ENCODE data around the gene COL6A1.

Gene COL6A1

DNA sequence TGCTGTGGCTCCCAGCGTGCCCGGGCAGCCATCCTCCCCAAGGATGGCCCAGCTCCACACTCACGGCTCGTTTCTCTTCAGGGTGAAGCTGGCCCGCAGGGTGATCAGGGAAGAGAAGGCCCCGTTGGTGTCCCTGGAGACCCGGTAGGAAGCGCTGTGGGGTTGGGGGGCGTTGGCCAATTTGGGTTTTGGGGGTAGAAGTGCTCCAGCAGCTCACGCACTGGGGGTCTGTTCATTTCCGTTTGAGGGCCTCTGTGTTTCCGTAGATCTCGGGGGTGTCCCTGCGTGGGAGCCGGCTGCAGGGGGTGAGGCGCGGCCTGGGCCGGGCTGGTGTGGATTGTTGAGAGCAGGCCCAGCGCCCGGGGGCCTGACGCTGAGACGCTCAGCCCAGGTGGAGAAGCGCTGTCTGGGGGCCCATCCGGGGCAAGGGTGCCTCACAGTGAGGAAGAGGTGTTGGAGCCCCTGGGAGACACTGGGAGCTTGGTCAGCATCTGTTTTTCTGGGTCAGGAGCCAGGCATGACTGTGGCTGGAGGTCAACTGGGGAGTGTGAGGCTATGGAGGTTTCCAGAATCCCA lies 12.6 kb downstream of the COL6A1 start:
- DNase-seq (ENCODE audit: low spot score) = no peak

DNA sequence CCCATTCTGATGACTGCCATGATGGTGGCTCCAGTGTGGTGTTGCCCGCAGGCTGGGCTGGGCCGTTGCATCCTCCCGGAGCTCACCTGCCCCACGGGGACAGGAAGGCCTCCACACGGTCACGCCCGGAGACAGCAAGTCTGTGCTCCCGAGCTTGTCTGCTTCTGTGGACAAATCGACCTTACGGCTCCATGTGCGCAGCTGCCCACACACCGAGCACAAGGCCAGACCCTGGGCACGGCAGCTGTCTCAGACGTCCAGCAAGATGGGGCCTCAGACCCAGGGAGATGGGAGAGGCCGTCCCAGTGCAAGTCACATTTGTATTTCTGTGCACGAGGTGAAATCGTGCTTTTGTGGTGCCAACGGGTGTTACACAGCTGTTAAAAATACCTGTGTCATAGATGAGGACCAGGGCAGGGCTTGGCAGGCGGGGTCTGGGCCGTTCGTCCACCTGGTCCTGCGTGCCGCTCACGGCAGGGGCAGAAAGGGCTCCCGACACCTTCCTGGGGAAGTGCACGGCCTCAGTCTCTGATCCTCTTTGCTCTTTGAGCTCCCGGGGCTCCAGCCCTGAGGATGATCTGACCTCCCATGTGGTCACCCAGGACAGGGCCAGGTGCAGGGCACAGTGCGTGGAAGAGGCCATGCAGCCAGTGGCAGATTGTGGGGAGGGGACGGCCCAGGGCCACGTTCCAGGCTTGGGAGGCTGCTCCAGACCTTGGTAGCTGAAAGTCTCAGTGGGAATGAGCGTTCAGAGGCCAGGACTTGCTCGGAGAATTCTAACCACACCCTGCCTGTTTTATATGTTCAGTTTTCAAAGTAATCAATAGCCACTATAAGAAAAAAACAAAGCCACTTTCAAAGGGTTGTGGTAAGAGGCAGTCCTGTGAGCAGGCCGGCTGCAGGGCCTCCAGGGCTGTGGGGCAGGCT lies 13.5 kb downstream of the COL6A1 start:
- no peak for DNase-seq (ENCODE audit: low spot score)

DNA sequence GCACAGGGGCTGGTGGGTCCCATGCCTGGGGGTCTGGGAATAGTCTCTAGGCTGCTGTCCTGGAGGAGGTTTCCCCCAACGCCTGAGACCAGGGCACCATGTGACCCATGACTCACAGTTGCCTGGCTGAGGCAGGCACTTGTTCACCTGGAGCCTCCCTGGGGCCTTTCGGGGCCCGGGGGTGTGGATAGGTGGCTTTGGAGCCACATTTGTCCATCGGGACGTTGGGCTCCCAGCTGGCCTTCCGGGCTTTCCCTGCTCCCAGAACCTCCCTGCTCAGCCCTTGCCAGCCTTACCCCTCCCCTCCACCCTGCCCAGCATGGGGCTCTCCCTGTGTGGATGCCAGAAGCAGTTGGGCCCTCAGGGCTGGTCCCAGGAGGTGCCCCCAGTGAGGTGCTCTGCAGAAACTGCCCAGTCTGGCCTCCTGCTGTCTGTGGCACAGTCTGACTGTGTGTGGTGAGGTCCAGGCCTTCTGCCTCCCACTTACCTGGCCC lies 14.2 kb downstream of the COL6A1 start:
- DNase-seq (ENCODE audit: low spot score) = no peak

DNA sequence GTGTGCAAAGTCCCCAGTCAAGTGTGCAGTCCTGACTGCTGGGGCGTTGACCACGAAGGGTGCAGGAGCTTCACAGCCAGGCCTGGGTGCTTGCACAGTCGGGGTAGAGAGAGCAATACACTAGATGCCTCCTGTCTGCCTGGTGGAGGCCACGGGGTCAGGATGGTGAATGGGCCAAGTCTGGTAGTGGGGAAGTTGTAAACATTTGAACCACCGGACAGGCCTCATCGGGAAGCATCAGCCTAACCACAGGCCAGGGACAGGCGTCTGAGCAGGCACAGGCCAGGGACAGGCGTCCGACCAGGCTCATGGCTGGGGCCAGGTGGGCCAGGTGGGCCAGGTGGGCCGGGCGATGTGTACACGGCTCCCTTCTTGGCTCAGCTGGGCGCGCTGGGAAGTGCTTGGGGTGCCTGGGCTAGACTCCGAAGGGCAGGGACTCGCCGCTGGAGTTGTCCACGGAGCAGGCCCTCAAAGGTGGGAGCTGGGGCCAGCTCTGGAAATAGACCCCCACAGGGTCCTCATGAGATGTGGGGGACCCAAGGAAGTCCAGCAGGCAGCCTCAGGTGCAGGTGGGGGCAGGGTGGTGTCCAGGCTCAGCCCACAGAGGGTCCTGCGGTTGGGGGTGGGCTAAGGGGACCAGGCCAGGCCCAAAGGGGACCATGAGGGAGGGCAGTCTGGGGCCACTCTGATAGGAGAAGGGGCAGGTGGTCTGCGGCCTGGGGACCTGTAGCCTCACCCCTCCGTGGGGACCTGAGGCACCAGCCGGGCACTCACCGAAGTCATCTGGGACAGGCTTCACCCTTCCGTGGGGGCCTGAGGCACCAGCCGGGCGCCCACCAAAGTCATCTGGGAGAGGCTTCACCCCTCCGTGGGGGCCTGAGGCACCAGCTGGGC lies 15.0 kb downstream of the COL6A1 start:
- no peak for DNase-seq (ENCODE audit: low spot score)

DNA sequence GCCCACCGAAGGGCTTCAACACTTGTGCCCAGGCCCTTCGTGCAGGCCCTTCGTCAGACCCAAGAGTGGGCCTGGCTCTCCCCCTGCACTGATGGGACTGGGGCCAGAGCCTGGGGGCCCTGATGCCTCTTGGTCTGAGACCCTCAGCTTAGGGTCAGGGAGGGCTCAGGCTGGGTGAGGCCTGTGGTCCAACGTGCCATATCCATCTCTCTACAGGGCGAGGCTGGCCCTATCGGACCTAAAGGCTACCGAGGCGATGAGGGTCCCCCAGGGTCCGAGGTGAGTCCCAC lies 15.6 kb downstream of the COL6A1 start:
- no peak for DNase-seq (ENCODE audit: low spot score)

DNA sequence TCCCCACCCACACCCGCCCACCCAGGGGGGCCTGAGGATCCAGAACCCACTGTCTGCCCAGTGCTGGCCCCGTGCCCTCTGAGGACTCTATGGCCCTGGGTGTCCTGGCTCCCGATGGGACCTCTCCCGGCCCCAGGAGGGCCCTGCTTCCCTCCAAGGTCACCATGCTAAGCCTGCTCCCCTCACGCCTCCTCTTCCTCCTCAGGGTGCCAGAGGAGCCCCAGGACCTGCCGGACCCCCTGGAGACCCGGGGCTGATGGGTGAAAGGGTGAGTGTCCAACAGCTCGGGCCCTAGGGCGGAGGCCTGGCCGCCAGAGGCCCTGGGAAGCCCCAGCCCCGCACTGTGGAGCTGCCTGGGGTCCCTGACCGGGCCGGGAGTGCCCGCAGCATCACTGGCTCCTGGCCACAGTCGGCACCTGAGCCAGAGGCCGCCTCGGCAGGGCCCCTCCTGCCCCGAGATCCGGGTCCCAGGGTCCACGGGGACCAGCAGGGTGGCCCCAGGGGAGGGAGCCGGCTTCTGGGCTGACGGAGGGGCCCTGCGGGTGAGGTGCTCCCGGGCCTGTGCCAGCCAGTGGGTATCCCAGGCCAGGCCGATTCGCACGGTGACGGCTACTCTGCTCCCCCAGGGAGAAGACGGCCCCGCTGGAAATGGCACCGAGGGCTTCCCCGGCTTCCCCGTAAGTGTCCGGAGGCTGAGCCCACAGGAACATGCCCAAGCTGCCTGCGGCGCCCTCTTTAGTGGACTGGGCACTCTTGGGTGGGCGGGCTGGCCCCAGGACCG lies 16.1 kb downstream of the COL6A1 start:
- no peak for DNase-seq (ENCODE audit: low spot score)

DNA sequence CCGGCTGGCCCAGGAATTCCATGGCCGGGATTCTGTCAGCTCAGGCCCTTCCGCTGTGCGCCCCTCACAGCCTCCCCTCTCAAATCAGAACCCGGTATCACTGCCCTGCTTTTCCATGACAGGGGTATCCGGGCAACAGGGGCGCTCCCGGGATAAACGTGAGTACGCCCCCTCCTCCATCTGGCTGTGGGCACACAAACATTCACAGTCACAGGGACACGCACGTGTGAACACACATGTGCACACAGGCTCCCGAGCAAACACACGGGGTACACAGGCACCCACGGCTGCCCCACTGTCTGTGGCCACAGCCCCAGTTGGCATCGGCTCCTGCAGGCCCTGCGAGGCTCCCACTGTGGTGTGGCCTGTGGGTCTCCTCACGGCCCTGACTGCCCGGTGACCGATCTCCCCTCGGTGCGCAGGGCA lies 16.7 kb downstream of the COL6A1 start:
- DNase-seq (ENCODE audit: low spot score) = no peak

DNA sequence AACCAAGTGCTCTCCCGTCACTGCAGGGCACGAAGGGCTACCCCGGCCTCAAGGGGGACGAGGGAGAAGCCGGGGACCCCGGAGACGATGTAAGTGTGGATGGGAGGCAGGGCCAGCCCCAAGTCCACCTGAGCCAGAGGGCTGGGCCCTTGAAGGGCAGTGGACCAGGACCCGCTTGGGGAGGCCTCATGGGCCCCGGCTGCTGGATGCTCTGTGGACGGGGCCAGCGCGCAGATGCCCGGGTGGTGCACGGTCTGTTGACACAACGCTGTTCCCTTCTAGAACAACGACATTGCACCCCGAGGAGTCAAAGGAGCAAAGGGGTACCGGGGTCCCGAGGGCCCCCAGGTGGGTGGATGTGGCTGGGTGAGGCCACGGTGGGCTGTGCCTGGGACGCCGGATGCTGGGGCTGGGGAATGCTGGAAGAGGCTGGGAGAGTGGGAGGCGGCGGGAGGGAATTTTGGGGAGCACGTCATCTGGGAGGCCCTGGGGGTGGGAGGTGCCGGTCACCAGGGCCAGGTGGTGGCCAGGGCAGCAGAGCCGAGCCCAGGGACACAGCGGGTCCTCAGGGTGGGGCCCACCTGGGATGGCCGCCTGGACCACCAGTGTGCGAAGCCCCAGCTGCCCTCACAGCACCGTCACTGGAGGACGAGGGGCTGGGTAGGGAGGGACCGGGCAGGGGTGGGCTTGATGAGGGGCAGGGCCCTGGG lies 17.5 kb downstream of the COL6A1 start:
- no peak for DNase-seq (ENCODE audit: low spot score)

DNA sequence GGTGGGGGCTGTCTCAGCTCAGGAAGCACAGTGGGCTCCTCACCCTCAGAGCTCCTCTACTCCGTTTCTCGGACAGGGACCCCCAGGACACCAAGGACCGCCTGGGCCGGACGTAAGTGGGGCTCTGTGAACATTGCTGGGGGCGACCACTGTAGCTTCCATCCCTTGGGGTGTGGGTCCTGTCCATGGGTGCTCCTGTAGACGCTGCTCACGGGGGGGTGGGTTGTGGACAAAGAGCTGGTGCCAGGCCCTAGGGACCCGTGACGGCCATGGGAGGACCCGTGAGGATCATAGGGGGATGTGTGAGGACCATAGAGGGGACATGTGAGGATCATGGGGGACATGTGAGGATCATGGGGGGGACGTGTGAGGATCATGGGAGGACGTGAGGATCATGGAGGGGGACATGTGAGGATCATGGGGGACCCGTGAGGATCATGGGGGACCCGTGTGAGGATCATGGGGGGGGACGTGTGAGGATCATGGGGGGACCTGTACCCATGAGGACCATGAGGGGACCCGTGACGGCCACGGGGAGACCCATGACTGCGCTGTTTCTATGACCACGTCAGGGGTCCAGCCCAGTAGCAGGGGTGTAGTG lies 18.1 kb downstream of the COL6A1 start:
- DNase-seq (ENCODE audit: low spot score) = no peak

DNA sequence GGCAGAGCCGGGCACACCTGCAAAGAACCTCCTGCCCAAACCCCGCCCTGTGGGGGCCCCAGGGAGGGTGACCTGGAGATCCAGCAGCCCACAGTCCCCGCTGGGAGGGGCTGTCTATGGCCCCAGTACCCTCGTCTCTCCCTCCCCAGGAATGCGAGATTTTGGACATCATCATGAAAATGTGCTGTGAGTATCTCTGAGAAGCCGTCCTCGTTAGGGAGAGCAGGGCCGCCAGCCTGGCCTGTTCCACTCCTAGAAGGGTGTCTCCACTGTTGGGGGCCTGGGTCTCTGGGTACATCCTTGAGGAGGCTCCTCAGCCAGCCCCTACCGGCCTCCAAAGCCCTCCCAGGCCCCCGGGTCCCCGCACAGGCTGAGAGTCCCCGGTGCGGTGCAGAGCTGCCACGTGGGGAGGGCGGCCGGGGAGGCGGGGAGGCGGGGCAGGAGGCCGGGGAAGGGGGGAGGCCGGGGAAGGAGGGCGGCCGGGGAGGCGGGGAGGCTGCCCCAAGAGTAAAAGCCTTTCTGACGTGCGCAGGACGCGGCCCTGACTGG lies 18.7 kb downstream of the COL6A1 start:
- DNase-seq (ENCODE audit: low spot score) = no peak

DNA sequence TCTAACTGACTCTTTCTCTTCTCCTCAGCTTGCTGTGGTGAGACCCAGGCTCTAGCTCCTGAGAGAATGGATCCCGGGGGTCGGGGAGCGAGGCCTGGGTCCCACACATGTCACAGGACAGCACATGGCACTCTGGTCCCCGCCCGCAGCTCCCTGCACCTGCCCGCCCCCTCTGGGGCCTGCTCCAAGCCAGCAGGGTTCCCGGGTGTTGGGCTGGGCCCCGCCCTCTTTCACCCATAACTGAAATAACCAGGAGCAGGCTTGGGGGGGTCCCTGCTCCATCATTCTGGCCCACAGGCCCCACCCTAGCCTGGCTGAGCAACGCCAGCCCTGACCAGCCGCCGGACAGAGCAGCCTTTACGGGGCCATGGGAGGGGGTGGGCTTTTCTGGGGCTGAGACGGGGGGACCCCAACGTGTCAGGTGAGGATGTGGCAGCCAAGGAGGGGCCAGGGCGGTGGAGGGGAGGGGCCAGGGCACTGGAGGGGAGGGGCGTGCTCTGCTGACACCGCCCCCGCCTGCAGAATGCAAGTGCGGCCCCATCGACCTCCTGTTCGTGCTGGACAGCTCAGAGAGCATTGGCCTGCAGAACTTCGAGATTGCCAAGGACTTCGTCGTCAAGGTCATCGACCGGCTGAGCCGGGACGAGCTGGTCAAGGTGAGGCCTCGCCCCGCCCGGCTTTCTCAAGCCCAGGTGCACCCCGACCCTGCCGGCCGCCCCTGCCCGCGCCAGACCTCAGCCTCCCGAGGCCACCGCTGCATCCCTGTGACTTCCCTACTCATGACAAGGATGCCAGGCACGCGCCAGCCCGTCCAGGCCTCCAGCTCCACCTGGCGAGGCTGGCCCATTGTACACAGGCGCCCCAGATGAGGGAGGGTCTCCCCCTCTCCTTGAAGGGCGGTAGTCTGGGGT lies 19.4 kb downstream of the COL6A1 start:
- no peak for DNase-seq (ENCODE audit: low spot score)

DNA sequence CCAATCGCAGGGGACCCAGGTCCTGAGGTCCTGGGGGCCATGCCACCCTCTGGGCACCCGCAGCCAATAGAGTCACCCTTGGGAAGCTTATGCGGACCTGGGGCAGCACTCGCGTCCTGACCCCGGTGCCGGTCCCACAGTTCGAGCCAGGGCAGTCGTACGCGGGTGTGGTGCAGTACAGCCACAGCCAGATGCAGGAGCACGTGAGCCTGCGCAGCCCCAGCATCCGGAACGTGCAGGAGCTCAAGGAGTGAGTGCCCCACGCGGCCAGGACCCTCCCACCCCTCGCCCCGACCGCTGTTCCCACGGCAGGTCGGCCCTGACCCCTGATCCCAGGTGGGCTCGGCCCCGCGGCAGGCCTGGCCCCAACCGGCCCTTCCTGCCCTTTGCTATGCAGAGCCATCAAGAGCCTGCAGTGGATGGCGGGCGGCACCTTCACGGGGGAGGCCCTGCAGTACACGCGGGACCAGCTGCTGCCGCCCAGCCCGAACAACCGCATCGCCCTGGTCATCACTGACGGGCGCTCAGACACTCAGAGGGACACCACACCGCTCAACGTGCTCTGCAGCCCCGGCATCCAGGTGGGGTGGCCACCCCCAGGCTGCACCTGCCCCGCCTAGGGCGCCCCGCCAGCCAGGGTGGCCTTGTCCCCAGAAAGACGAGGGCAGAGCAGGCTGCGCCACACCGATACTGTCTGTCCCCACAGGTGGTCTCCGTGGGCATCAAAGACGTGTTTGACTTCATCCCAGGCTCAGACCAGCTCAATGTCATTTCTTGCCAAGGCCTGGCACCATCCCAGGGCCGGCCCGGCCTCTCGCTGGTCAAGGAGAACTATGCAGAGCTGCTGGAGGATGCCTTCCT lies 20.5 kb downstream of the COL6A1 start:
- DNase-seq (ENCODE audit: low spot score) = no peak

DNA sequence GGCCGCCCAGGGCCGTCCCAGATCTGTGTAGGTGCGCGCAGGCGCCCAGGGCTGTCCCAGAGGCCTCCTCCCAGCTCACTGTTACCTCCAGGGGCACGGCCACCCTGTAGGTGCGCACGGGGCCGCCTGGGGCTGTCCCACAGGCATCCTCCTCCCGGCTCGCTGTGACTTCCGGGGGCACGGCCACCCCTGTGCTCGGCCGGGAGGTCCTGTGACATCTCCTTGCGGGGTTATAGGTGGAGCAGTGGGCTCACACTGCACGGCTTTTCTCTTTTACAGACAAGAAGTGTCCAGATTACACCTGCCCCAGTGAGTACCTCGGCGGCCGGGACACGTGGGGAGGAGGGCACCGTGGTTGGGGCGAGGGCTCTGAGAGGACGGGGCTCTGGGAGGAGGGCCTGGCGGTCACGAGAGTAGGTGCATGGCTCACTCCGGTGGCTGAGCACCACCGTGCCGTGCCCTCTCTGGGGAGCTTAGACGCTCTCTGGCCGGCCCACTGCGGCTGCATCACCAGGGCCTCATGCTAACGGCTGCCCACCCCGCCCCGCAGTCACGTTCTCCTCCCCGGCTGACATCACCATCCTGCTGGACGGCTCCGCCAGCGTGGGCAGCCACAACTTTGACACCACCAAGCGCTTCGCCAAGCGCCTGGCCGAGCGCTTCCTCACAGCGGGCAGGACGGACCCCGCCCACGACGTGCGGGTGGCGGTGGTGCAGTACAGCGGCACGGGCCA lies 21.4 kb downstream of the COL6A1 start:
- DNase-seq (ENCODE audit: low spot score) = no peak

DNA sequence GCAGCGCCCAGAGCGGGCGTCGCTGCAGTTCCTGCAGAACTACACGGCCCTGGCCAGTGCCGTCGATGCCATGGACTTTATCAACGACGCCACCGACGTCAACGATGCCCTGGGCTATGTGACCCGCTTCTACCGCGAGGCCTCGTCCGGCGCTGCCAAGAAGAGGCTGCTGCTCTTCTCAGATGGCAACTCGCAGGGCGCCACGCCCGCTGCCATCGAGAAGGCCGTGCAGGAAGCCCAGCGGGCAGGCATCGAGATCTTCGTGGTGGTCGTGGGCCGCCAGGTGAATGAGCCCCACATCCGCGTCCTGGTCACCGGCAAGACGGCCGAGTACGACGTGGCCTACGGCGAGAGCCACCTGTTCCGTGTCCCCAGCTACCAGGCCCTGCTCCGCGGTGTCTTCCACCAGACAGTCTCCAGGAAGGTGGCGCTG lies 22.0 kb downstream of the COL6A1 start:
- no peak for DNase-seq (ENCODE audit: low spot score)

DNA sequence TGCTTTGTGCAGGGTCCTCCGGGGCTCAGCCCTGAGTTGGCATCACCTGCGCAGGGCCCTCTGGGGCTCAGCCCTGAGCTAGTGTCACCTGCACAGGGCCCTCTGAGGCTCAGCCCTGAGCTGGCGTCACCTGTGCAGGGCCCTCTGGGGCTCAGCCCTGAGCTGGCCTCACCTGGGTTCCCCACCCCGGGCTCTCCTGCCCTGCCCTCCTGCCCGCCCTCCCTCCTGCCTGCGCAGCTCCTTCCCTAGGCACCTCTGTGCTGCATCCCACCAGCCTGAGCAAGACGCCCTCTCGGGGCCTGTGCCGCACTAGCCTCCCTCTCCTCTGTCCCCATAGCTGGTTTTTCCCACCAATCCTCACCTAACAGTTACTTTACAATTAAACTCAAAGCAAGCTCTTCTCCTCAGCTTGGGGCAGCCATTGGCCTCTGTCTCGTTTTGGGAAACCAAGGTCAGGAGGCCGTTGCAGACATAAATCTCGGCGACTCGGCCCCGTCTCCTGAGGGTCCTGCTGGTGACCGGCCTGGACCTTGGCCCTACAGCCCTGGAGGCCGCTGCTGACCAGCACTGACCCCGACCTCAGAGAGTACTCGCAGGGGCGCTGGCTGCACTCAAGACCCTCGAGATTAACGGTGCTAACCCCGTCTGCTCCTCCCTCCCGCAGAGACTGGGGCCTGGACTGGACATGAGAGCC lies 22.7 kb downstream of the COL6A1 start:
- no peak for DNase-seq (ENCODE audit: low spot score)

DNA sequence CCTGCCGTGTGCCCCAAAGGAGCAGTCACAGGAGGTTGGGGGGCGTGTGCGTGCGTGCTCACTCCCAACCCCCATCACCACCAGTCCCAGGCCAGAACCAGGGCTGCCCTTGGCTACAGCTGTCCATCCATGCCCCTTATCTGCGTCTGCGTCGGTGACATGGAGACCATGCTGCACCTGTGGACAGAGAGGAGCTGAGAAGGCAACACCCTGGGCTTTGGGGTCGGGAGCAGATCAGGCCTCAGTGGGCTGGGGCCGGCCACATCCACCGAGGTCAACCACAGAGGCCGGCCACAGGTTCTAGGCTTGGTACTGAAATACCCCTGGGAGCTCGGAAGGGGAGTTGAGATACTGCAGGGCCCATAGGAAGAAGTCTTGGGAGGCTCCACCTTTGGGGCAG lies 23.5 kb downstream of the COL6A1 start:
- no peak for DNase-seq (ENCODE audit: low spot score)

DNA sequence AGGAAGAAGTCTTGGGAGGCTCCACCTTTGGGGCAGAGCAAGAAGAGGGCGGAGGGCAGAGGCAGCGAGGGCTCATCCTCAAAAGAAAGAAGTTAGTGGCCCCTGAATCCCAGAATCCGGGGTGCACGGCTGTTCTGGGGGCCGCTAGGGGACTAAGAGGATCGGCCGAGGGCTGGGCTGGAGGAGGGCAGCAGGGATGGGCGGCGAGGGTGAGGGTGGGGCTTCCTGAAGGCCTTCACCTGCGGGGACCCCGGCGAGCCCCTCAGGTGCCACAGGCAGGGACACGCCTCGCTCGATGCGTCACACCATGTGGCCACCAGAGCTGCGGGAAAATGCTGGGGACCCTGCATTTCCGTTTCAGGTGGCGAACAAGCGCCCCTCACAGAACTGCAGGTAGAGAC lies 23.9 kb downstream of the COL6A1 start:
- no peak for DNase-seq (ENCODE audit: low spot score)
